Central memory CD8-positive, alpha-beta T cell (primary cell): ENCODE results near the gene LDB2.

ENCODE experiments used
- ATAC-seq: fragments of 150-1000 bp; cut with Tn5 transposase; replicated peaks from 2 replicates; pipeline ENCODE4 v1.10.0; 2022; ENCODE audit warnings: mild to moderate bottlenecking, moderate FRiP score, moderate number of reproducible peaks; ENCODE audit not compliant: poor library complexity, severe bottlenecking; ENCODE audit errors: extremely low read depth
- DNase-seq, 2 donors: peaks; one replicate each; pipeline ENCODE4 v3.0.0; 2021; ENCODE audit warnings: low spot score in 2 of 2
- H3K27ac Mint-ChIP-seq: one replicate; pipeline ENCODE4 v1.8.0; 2022; ENCODE audit warnings: low read depth, mild to moderate bottlenecking, moderate library complexity, mixed read lengths
- H3K27me3 Mint-ChIP-seq: one replicate; pipeline ENCODE4 v1.8.0; 2022; ENCODE audit warnings: mixed read lengths
- H3K36me3 Mint-ChIP-seq: one replicate; pipeline ENCODE4 v1.8.0; 2022; ENCODE audit warnings: mild to moderate bottlenecking, moderate library complexity, mixed read lengths; ENCODE audit not compliant: insufficient read depth
- H3K4me1 Mint-ChIP-seq: one replicate; pipeline ENCODE4 v1.8.0; 2022; ENCODE audit warnings: mixed read lengths
- H3K4me3 Mint-ChIP-seq: one replicate; pipeline ENCODE4 v1.8.0; 2022; ENCODE audit warnings: mild to moderate bottlenecking, moderate library complexity, mixed read lengths
- H3K9me3 Mint-ChIP-seq: one replicate; pipeline ENCODE4 v1.8.0; 2022; ENCODE audit warnings: mixed read lengths

Gene LDB2

GRCh38 chr4:16804581-16804980 lies 93.9 kb downstream of the LDB2 start:
- no peak overlapping the region for H3K4me3 Mint-ChIP-seq
- DNase-seq = no peak
- ATAC-seq = no peak
- H3K27me3 Mint-ChIP-seq = peaks cover 3% of the 10 kb centered on the region
- H3K27ac Mint-ChIP-seq = no peak overlapping the region
- H3K4me1 Mint-ChIP-seq = no peaks in the 10 kb centered on the region
- no peaks in the 10 kb centered on the region for H3K9me3 Mint-ChIP-seq
- H3K36me3 Mint-ChIP-seq = no peaks in the 10 kb centered on the region

DNA sequence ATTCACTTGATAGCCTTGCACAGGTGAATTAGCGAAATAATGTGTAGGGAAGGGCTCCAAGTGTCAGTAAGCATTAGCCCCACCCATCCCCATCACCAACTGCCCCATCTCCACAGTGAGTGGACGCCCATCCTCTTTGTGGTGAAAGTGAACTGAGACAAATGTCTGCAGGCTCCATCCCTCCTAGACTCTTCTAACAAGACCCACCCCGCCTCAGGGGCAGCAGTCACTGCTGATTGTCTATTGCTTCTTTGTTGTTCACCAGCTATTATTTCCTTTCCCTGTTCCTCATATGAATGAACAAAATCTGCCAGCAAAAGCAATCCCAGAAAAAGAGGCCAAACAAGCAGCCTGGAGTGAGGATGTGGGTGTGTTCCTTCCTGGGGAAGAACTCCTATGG lies 96.4 kb downstream of the LDB2 start:
- no peak overlapping the region for H3K27ac Mint-ChIP-seq
- no peak for ATAC-seq

DNA sequence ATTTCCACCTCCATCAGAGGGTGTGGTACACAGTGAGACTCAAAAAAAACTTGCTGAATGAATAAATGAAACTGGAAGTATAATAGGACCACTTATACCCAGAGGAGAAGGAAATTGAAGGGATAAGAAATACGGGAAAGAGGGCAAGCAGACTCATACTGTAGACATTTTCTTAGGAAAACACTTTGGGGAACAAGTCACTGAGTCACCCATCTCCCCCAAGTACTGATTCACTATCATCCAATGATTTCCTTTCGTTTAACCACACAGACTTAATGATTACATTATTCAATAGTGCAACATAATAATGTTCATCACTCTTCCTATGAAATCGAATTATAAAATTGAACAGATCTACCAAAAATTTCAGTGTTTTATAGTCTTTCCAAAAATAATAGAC lies 97.1 kb downstream of the LDB2 start:
- ATAC-seq = no peak
- no peaks in the 10 kb centered on the region for H3K36me3 Mint-ChIP-seq
- no peak overlapping the region for H3K27ac Mint-ChIP-seq
- H3K4me3 Mint-ChIP-seq = no peak overlapping the region
- DNase-seq = no peak
- H3K9me3 Mint-ChIP-seq = no peaks in the 10 kb centered on the region
- no peaks in the 10 kb centered on the region for H3K27me3 Mint-ChIP-seq
- no peaks in the 10 kb centered on the region for H3K4me1 Mint-ChIP-seq

More for the DNA sequence above, 96.4 kb downstream of the LDB2 start:
- DNase-seq = no peak
- Mint-ChIP-seq H3K9me3 (no peaks in the 10 kb centered on the region), H3K36me3 (no peaks in the 10 kb centered on the region), H3K4me3 (no peak overlapping the region), H3K4me1 (no peaks in the 10 kb centered on the region), H3K27me3 (no peaks in the 10 kb centered on the region)

DNA sequence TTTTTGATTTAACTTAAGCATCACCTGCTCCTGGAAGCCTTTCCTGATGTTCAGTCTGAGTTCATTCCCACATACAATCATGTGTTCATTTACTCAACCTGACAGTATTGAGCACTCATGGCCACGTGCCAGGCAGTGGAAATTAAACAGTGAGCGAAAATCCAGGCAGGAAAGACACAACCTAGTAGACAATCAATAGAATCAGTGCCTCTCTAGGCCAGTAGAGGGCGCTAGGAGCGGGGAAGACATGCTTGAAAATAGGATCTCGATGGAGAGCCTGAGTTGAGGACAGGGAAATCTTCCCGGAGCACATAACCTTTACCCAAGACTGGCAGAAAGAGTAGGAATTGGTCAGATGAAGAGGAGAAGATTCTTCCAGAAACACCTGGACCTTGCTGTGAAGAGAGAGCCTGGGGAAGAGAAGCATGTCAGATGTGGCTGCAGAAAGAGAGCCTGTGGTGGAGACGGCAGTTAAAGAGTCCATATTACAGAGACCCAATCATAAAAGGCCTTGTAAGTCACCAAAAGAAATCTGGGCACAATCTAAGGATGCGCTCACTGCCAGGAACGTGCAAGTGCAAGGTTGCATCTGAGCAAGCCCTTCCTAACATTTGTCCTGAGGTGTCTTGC lies 103.5 kb downstream of the LDB2 start:
- Mint-ChIP-seq H3K4me1 (peaks cover 5% of the 10 kb centered on the region), H3K27ac (no peak overlapping the region), H3K4me3 (no peak overlapping the region), H3K27me3 (no peaks in the 10 kb centered on the region), H3K9me3 (no peaks in the 10 kb centered on the region), H3K36me3 (no peaks in the 10 kb centered on the region)
- DNase-seq = peak in 1 of 2 donors; percentile 15
- ATAC-seq = no peak

GRCh38 chr4:16791460-16791859 lies 107.0 kb downstream of the LDB2 start:
- ATAC-seq = no peak
- no peak for DNase-seq
- H3K36me3 Mint-ChIP-seq = no peaks in the 10 kb centered on the region
- no peak overlapping the region for H3K27ac Mint-ChIP-seq
- no peak overlapping the region for H3K4me3 Mint-ChIP-seq
- H3K27me3 Mint-ChIP-seq = peaks cover 13% of the 10 kb centered on the region
- no peaks in the 10 kb centered on the region for H3K9me3 Mint-ChIP-seq
- peaks cover 5% of the 10 kb centered on the region for H3K4me1 Mint-ChIP-seq

DNA sequence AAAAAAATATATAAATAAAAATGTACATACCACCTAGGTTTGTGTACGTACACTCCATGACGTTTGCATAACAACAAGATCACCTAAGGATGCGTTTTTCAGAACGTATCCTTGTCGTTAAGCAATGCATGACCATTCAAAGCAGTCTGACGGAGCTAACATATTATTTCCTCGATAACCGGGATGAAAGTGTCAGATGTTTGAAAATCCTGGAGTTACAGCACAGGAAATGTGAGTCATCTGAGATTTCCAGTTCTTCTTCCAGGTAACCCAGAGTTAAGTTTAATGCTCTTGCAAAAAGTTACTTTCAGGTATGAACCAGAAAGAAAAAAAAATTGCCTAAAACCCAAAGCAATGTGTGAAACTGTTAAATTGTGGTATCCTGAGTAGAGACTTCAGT lies 107.9 kb downstream of the LDB2 start:
- peaks cover 13% of the 10 kb centered on the region for H3K27me3 Mint-ChIP-seq
- no peaks in the 10 kb centered on the region for H3K36me3 Mint-ChIP-seq
- H3K4me3 Mint-ChIP-seq = no peak overlapping the region
- peaks cover 5% of the 10 kb centered on the region for H3K4me1 Mint-ChIP-seq
- no peaks in the 10 kb centered on the region for H3K9me3 Mint-ChIP-seq
- H3K27ac Mint-ChIP-seq = no peak overlapping the region
- DNase-seq = no peak
- ATAC-seq = no peak

DNA sequence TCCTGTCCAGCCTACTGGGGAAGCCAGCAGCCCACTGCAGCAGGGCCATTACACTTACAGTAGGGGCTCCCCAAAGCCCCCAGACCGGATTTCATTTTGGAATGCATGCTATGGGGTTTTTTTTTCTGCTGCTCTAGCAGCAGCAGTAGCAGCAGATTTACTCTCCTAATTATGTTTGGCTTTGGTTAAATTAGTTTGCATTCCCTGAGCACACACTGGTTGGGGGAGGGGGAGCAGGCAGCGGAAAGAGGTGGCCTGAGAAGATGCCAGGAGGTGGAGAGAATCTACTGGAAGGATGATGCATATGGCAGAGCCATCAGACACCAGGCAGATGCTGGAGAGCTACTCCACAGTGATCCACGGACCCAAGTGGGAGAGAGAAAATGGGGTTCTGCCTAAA lies 109.6 kb downstream of the LDB2 start:
- Mint-ChIP-seq H3K36me3 (no peaks in the 10 kb centered on the region), H3K4me3 (no peak overlapping the region), H3K27ac (no peak overlapping the region), H3K9me3 (no peaks in the 10 kb centered on the region), H3K27me3 (peaks cover 13% of the 10 kb centered on the region), H3K4me1 (no peaks in the 10 kb centered on the region)
- DNase-seq (no peak), ATAC-seq (no peak)

GRCh38 chr4:16785793-16786527 lies 112.5 kb downstream of the LDB2 start:
- no peaks in the 10 kb centered on the region for H3K4me1 Mint-ChIP-seq
- no peaks in the 10 kb centered on the region for H3K36me3 Mint-ChIP-seq
- no peak for ATAC-seq

DNA sequence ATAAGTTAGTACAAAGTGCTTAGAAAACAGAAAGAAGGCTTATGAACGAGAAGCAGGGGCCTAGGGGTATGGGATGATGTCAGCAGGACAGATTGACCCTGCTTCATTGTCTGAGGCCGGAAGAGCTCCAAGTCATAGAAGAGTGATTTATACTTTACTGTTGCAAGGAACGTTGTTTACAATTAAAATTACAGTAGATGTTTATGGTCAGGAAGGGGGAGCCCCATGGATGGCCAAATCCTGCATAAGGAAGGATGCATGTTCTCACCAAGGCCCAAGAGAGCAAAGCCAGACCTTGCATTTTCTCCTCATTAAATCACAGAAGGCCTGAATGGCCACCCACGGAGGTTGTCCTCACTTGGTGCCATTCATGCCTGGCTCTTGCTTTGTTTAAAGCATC lies 115.3 kb downstream of the LDB2 start:
- no peaks in the 10 kb centered on the region for H3K4me1 Mint-ChIP-seq
- ATAC-seq = no peak
- H3K9me3 Mint-ChIP-seq = no peaks in the 10 kb centered on the region
- no peak overlapping the region for H3K27ac Mint-ChIP-seq
- H3K4me3 Mint-ChIP-seq = no peak overlapping the region
- peaks cover 2% of the 10 kb centered on the region for H3K27me3 Mint-ChIP-seq
- no peak for DNase-seq
- no peaks in the 10 kb centered on the region for H3K36me3 Mint-ChIP-seq

More at GRCh38 chr4:16785793-16786527, 112.5 kb downstream of the LDB2 start:
- no peak for DNase-seq
- H3K27me3 Mint-ChIP-seq = peaks cover 13% of the 10 kb centered on the region
- no peak overlapping the region for H3K4me3 Mint-ChIP-seq
- H3K9me3 Mint-ChIP-seq = no peaks in the 10 kb centered on the region
- no peak overlapping the region for H3K27ac Mint-ChIP-seq

DNA sequence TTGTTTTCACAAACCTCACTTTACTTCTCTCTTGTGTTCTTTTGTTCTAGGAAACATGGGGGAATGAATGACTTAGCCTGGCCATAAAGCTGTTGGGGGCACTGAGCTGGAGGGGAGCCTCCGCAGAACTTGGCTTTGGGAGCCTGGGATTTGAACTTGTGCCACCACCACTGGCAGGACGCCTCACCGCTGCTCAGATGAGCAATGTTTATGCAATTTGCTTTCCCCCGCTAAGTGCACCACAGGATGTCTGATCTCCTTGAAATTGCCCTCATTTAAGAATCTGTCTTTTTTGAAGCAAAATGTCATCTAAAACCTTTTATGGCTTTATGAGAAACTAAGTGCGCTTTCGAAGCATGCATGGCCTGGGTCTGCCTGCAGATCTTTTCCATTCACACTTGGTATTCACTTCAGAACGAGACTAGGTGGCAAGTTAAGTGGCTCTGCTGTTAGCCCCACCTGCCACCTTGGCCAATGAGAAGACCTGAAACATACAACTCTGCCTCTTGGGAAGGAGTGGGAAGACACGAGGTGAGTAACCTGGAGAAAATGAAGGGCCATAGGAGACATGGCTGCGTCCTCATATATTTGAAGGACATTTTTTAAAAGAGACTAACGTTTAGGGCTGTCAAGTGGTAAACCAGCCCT lies 119.3 kb downstream of the LDB2 start:
- ATAC-seq (no peak), DNase-seq (no peak)
- no peak overlapping the region for H3K27ac Mint-ChIP-seq
- no peaks in the 10 kb centered on the region for H3K4me1 Mint-ChIP-seq
- H3K4me3 Mint-ChIP-seq = no peak overlapping the region
- H3K36me3 Mint-ChIP-seq = no peaks in the 10 kb centered on the region
- H3K27me3 Mint-ChIP-seq = peaks cover 6% of the 10 kb centered on the region
- no peaks in the 10 kb centered on the region for H3K9me3 Mint-ChIP-seq

GRCh38 chr4:16777726-16778125 lies 120.7 kb downstream of the LDB2 start:
- Mint-ChIP-seq H3K27me3 (peaks cover 12% of the 10 kb centered on the region), H3K9me3 (no peaks in the 10 kb centered on the region), H3K27ac (no peak overlapping the region), H3K4me1 (no peaks in the 10 kb centered on the region), H3K36me3 (no peaks in the 10 kb centered on the region), H3K4me3 (no peak overlapping the region)
- no peak for DNase-seq
- ATAC-seq = no peak

DNA sequence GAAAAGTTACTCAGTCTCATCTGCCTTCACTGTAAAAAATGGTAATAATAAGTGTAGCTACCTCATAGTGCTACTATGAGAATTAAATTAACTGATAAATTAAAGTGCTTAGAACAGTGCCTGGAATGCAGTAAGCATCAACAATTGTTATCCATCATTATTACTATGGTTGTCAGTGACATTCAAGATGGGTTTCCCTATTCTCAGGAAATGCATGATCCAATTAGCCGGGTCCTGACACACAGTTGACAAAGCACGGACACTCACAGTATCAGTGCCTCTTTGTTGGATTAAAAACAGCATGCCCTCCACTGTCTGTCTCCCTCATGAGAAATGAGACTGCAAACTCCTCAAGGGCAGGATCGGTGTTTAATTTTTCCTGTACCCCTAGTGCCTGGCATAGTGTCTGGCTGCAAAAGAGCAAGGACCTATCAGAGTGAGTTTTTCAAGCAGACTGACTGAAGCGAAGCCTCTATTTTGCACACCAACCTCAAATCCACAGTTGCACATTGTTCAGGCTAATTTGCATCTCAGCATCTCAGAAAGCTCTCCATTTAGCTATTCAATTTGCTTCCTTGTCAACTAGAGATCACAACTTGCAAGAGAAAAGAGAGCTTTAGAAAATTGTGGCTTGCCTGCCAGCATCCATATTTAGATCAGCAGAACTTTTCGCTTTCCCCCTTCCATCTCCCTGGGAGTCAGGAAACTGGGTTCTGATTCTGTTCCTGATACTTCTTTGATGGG lies 122.9 kb downstream of the LDB2 start:
- no peak overlapping the region for H3K27ac Mint-ChIP-seq
- no peak overlapping the region for H3K4me3 Mint-ChIP-seq
- H3K36me3 Mint-ChIP-seq = no peaks in the 10 kb centered on the region
- no peak for DNase-seq
- H3K9me3 Mint-ChIP-seq = no peaks in the 10 kb centered on the region
- ATAC-seq = no peak
- H3K4me1 Mint-ChIP-seq = no peaks in the 10 kb centered on the region
- H3K27me3 Mint-ChIP-seq = peaks cover 12% of the 10 kb centered on the region
